Activated gamma-delta T cell (primary cell): ENCODE results near the gene RDH14.

Experiments
- DNase-seq: peaks from one replicate; lab custom pipeline; 2025; lab: John Stamatoyannopoulos, UW

RDH14 gene

DNA sequence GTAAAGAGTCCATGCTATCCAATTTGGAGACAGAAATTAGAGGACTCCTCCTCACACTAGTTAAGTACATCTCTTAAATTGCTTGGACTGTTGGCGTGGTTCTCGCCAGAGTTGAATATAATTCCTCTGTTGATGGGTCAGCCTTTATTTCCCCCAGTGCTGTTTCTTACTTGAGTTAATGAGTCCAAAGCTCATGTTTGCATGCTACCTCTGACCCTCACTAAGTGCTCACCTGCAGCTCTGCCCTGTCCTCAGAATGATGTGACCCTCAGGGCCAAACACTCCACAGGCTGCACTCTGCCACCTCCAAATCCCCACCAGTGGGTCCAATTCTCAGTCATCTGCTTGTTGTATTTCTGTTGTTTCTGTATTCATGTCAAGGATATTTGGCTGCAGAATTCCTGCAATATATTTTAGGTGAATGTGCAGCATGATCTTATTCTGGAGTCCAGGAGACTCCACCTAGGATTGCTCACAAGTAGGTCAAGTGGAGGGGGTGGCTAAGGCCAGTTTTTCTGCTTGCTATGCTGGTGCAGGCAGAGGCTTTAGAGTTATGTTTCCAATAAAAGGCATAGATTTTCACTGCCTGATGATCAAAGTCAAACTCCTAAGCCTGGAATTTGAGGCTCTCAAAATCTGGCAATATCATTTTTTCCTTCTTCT lies 37.8 kb downstream of the RDH14 start:
- DNase-seq: no peak

DNA sequence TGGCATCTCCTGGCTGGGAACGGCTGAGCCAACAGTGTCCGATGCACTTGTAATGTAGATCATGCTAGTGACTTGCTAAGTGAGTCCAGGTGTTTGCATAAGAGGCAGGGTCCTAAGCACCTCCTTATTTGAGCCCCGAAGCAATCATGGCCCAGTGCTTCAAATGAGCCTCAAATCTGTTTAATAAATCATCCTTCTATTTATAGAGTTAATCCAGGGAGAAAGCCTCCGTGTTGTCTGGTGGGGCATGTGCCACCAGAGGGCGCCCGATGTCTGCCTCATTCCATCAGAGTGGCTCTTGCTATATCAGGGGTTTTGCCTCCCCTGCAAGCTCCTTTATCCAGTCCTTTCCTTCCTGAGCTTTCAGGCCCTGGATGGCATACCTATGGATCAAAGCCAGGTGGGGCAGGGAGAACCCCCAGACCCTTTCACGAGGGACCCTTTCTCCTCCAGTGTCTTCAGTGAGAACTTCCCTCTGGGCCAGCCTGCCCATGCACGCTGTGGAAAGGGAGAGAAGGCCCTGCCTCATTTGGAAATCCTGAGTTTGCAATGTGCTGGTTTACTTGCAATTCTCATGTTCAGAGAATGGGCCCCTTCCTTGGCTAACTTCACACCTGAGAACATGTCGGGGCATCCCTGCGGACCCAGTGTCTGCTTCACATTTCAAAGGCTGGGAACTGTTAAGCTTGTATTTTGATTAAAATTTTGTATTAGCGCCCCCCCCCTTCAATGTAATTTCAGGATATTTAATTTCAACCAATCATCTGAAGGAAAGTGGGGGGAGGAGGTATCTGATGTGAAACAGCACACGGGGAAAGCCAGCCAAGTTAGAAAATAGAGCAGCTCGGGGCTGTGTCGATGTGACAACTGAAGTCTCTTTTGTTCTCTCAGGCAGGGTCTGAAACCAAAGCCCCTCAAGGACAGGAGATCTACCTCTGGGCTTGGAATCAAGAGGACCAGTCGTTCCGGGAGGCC lies 39.7 kb downstream of the RDH14 start:
- DNase-seq: peak; percentile 10

DNA sequence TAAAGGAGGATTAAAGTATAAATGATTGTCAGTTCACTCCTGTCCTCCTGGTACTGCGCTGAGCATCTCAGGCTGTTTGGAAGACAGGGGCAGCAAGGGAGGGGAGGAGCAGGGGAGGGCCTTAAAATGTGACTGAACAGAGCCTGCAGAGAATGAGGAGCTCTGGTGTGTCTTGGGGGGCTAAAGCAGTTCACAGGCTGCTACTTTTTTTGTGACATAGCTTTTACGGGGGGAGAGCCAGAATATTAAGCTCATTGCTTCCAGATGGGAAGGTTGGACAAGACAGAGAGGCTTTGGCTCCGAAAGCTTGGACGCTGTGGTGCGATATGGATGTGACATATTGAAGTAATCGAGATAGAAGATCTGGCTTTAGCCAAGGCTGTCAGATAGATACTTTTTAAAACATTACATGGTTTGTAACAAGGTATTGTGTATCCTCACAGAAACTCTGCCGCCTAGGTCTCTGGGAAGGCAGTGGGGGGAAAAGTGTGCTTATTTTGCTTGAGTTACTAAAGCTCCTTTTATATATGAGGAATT lies 40.5 kb downstream of the RDH14 start:
- DNase-seq: no peak

DNA sequence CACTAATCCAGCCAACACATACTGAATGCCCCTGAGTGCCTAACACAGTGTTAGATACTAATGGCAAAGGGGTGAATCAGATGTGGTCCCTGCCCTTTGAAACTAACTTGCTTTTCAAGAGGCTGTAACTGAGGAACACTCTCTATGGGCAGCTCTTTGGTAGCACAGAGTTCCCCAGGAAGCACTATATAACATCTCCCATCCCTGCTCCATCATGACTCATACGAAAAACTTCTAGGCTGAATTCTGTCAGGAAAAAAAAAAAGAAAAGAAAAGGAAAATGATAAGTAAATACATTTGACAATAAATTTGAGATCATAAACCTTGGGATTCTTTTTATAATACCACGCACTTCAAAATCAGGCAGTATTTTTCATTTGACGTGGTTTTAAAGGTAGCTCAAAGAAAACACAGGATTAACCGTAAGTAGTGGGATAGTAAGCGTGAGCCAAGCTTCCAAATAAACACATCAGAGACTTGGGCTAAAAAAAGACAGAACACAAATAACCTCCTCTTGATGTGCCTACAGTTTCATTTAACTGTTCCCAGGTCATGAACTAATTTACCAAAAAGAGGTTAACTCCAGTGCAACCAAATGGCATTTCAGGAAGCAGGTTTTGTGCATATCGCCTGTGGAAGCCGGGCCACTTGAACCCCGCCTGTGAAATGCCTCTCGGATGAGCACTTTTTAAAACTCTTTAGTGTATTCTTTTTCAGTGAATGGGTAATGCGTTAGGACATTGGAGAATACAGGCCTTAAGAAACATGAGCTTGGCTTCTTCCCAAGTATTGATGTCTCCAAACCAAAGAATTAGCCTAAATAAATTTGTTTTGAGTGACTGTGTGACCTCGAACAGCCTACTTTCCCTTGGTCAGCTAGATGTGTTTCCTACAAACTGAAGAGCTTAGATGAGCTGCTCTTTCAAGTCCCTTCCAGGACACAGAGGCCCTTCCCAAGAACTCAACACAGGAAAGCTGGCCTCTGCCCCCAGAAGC lies 42.0 kb downstream of the RDH14 start:
- DNase-seq: no peak

DNA sequence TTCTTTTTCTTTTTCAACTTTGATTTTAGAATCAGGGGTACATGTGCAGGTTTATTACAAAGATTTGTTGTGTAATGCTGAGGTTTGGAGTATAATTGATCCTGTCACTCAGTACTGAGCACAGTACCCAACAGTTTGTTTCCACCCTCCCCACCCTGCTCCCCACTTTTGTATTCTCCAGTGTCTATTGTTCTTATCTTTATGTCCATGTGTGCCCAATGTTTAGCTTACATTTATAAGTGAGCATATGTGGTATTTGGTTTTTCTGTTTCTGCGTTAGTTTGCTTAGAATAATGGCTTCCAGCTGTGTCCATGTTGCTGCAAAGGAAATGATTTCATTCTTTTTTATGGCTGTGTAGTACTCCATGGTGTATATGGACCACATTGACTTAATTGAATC lies 43.1 kb downstream of the RDH14 start:
- DNase-seq: no peak

DNA sequence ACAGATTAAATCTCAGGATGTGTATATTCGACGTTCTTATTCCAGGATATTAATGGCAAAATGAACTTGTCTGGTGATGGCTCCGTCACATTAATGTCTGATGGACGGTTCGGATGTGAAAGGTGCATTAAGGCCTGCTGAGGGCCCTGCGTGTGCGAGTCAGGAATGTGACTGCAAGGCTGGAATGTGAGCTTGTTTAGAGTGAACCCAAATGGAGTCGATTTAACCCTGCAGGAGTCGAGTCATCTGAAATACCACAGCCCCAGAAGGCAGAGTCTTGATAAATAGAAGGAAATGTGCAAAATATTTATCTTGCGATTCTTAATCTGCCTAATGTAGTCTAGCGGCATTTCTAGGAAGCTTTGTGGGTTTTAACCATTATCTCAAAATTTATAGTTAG lies 44.3 kb downstream of the RDH14 start:
- DNase-seq: no peak

DNA sequence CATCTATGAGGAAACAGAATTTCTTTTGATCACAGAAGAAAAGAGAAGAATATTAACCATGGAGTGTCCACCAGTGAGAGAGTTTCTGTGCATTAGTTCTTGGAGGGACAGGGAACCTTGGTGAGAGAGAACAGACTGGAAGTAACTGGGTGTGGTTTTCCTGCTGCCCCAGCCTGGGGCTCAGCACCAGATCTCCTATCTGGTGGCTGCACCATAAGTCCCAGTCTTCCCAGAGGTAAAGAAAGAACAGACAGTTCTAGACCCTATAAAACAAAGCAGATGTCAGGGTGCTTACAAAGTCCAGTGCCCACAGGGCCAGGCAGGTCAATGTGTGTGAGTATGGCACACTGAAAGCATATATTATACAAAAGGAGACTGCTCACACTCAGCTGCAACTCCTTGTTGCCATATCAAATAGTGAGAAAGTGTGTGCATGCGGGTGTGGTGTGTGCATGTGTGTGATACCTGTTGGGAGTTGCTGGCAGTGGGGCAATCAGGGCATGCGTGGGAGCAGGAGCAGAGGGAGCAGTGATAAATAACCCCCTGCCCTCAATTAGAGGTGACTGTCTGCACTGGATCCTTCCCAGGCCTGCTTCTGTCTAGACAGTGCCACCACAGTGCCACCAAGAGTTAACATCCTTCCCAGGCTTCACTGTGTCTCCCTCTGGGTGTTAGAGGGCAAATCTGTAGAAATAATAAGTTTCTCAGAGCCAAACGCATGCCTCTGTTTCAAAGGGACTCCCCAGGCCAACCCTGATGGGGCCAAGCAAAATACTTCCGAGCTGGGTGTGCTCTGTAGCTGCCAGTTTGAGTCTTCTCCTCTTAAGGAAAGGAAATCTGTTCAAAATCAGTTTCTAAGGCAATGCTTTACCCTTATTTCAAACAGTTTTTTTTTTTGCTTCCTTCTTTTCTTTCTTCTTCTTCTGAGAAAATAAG lies 45.7 kb downstream of the RDH14 start:
- DNase-seq: no peak

DNA sequence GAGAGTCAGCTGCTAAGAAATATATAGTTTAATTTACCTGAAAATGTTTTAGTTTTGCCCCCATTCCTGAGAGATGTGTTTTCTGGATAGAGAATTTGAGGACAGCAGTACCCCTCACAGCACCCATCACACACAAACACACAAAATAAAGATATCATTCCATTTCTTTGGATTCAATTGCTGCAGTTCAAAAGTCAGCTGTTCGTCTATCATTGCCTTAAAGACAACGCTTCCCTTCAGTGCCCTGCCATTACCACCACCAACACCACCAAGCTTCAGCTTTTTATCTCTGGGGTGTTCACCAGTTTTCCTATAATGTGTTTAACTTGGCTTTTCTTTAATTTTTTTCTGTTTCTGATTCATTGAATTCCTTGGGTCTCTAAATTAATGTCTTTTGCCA lies 49.7 kb downstream of the RDH14 start:
- no peak for DNase-seq

DNA sequence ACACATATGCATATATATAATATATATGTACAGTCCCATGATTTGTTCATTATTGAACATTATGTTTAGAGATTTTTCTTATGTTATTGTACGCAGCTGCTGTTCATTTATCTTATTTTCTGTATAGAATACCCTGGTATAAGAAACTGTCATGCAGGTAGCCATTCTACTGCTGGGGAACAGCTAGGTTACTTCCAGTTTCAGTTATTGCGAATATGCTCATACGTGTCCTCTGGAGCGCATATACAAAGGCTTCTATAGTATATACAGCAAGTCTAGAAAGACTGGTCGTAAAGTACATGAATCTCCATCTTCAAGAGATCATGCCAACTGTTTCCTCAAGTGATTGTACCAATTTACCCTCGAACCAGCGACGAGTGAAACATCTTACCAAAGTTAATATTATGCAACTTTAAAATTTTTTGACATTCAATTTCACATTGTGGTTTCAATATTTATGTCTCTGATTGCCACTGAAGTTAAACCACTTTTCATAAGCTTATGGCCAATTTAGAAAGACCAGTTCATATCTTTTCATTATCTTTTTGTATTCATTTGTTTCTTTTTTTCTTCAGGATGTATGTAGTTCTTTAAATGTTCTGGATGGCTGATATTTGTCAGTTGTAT lies 53.5 kb downstream of the RDH14 start:
- DNase-seq: no peak

DNA sequence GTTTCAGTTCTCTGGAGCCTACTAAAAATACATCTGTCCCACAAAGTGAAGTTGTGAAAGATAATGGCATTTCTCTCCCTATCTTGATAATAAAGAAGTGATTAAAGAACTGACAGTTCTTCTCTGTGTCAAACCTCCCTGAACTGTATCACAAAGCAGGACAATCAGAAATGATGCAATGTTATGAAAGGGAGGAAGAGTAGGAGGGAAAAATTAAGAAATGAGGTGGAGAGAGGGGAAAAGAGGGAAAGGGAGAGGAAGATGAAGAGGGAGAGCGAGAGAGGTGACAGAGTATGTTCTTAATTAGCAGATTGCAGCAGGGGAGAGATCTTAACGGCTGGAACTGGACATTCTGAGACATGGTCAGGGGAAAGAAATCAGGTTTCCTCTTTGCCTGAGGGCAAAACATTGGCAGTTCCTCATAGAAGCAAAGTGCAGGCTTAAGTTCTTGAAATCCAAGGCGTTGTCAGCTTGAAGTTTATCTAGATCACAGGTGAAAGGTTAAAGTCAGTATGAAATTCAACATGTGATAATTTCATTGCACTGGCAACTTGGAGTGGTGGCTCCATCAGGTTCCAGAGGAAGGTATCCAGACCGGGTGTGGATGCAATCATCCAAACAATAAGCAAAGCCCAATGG lies 54.6 kb downstream of the RDH14 start:
- DNase-seq: no peak
